HG02678 (cell line): ENCODE measurements around the gene CADPS.

Experiments used
- ATAC-seq: cut with Tn5 transposase; IDR thresholded peaks from one replicate; pipeline ENCODE4 v1.9.1; 2021; ENCODE audit warnings: mild to moderate bottlenecking, moderate library complexity; ENCODE audit not compliant: unreplicated experiment

The CADPS gene

GRCh38 chr3:62815981-62816380, 59.2 kb downstream of the CADPS start:
- ATAC-seq: no peak

- ATAC-seq: no peak
These were observed 62.6 kb downstream of the CADPS start for GRCh38 chr3:62812631-62813030.

- ATAC-seq: no peak
These were observed 64.1 kb downstream of the CADPS start for GRCh38 chr3:62811119-62811518.

- no peak for ATAC-seq
These were observed 65.8 kb downstream of the CADPS start for GRCh38 chr3:62809369-62809768.

- no peak for ATAC-seq
These were observed 69.5 kb downstream of the CADPS start for GRCh38 chr3:62805580-62806277.

GRCh38 chr3:62805106-62805505, 70.1 kb downstream of the CADPS start:
- ATAC-seq: no peak

- no peak for ATAC-seq
These were observed 71.9 kb downstream of the CADPS start for GRCh38 chr3:62803276-62803675.

GRCh38 chr3:62798000-62798399, 77.2 kb downstream of the CADPS start:
- no peak for ATAC-seq

GRCh38 chr3:62797132-62797531, 78.1 kb downstream of the CADPS start:
- no peak for ATAC-seq

GRCh38 chr3:62795978-62796657, 79.1 kb downstream of the CADPS start:
- ATAC-seq: no peak

GRCh38 chr3:62793946-62794345, 81.3 kb downstream of the CADPS start:
- ATAC-seq: no peak

- ATAC-seq: no peak
These were observed 89.8 kb downstream of the CADPS start for GRCh38 chr3:62785384-62785783.

GRCh38 chr3:62781121-62781520, 94.1 kb downstream of the CADPS start:
- no peak for ATAC-seq

- no peak for ATAC-seq
These were observed 97.5 kb downstream of the CADPS start for GRCh38 chr3:62777674-62778073.

GRCh38 chr3:62777130-62777529, 98.1 kb downstream of the CADPS start:
- no peak for ATAC-seq

GRCh38 chr3:62774221-62774620, 101.0 kb downstream of the CADPS start:
- no peak for ATAC-seq

- ATAC-seq: no peak
These were observed 103.7 kb downstream of the CADPS start for GRCh38 chr3:62771331-62772072.

GRCh38 chr3:62768896-62769295, 106.3 kb downstream of the CADPS start:
- ATAC-seq: no peak

GRCh38 chr3:62761711-62762110, 113.5 kb downstream of the CADPS start:
- ATAC-seq: no peak

GRCh38 chr3:62761311-62761710, 113.9 kb downstream of the CADPS start:
- no peak for ATAC-seq

GRCh38 chr3:62758296-62759066, 116.7 kb downstream of the CADPS start:
- no peak for ATAC-seq
